ENCODE results near the gene SHC3. TPM values are rescaled to one million over a fixed set of nuclear protein-coding genes. Genes with fewer than 3 reads are reported as not detected.
A peak's percentile ranks its signal among the peaks of the same experiment; 100 is the strongest.

SHC3 gene
- total RNA-seq, 1 experiment from 2014 or later = 0.03 TPM

GRCh38 chr9:89112243-89112642, 66.4 kb downstream of the SHC3 start:
- DNase-seq (ENCODE audit: low read depth) = no peak

- DNase-seq (ENCODE audit: low read depth) = no peak
Measured at GRCh38 chr9:89109666-89110065, 69.0 kb downstream of the SHC3 start.

GRCh38 chr9:89107406-89107805, 71.2 kb downstream of the SHC3 start:
- DNase-seq (ENCODE audit: low read depth) = no peak

- DNase-seq (ENCODE audit: low read depth) = no peak
Measured at GRCh38 chr9:89106224-89106851, 72.3 kb downstream of the SHC3 start.

- DNase-seq (ENCODE audit: low read depth) = no peak
Measured at GRCh38 chr9:89104821-89105220, 73.8 kb downstream of the SHC3 start.

GRCh38 chr9:89097219-89097618, 81.4 kb downstream of the SHC3 start:
- DNase-seq (ENCODE audit: low read depth) = no peak

GRCh38 chr9:89096807-89097206, 81.8 kb downstream of the SHC3 start:
- DNase-seq (ENCODE audit: low read depth) = no peak

GRCh38 chr9:89095761-89096528, 82.7 kb downstream of the SHC3 start:
- DNase-seq (ENCODE audit: low read depth) = no peak

- no peak for DNase-seq (ENCODE audit: low read depth)
Measured at GRCh38 chr9:89093201-89093975, 85.2 kb downstream of the SHC3 start.

GRCh38 chr9:89089176-89089575, 89.4 kb downstream of the SHC3 start:
- no peak for DNase-seq (ENCODE audit: low read depth)

GRCh38 chr9:89083626-89084025, 95.0 kb downstream of the SHC3 start:
- no peak for DNase-seq (ENCODE audit: low read depth)

- no peak for DNase-seq (ENCODE audit: low read depth)
Measured at GRCh38 chr9:89080193-89080592, 98.4 kb downstream of the SHC3 start.

GRCh38 chr9:89079391-89079790, 99.2 kb downstream of the SHC3 start:
- DNase-seq (ENCODE audit: low read depth) = no peak

GRCh38 chr9:89078860-89079259, 99.8 kb downstream of the SHC3 start:
- DNase-seq (ENCODE audit: low read depth) = peak; percentile 15

GRCh38 chr9:89078421-89078820, 100.2 kb downstream of the SHC3 start:
- no peak for DNase-seq (ENCODE audit: low read depth)

- DNase-seq (ENCODE audit: low read depth) = no peak
Measured at GRCh38 chr9:89077519-89077918, 101.1 kb downstream of the SHC3 start.

- DNase-seq (ENCODE audit: low read depth) = no peak
Measured at GRCh38 chr9:89073397-89073796, 105.2 kb downstream of the SHC3 start.

GRCh38 chr9:89071591-89071990, 107.0 kb downstream of the SHC3 start:
- no peak for DNase-seq (ENCODE audit: low read depth)

- no peak for DNase-seq (ENCODE audit: low read depth)
Measured at GRCh38 chr9:89066835-89067234, 111.8 kb downstream of the SHC3 start.

GRCh38 chr9:89065921-89066320, 112.7 kb downstream of the SHC3 start:
- DNase-seq (ENCODE audit: low read depth) = no peak

GRCh38 chr9:89060790-89061189, 117.8 kb downstream of the SHC3 start:
- DNase-seq (ENCODE audit: low read depth) = no peak

- no peak for DNase-seq (ENCODE audit: low read depth)
Measured at GRCh38 chr9:89059925-89060506, 118.6 kb downstream of the SHC3 start.

All from HT1080 (cell line).